Posterior cingulate gyrus (tissue), 11 donors: ENCODE results near the gene AK5.
"Not testable (repeated sequence)": the region's sequence is repeated elsewhere in the genome, so short reads cannot be mapped to it uniquely, and the experiment has no call there.

ENCODE experiments used
- DNase-seq, 10 donors: peaks; one replicate each; pipeline versions ENCODE4 v3.0.0 to v3.0.0-alpha.2; 2020 to 2021; ENCODE audit warnings: mixed read lengths in 3 of 10
- intact Hi-C: fragments of 100-400 bp; cut with DNase I; formaldehyde crosslinking; loops from one replicate; pipeline ENCODE4 v1.15.1; 2023

AK5 gene

DNA sequence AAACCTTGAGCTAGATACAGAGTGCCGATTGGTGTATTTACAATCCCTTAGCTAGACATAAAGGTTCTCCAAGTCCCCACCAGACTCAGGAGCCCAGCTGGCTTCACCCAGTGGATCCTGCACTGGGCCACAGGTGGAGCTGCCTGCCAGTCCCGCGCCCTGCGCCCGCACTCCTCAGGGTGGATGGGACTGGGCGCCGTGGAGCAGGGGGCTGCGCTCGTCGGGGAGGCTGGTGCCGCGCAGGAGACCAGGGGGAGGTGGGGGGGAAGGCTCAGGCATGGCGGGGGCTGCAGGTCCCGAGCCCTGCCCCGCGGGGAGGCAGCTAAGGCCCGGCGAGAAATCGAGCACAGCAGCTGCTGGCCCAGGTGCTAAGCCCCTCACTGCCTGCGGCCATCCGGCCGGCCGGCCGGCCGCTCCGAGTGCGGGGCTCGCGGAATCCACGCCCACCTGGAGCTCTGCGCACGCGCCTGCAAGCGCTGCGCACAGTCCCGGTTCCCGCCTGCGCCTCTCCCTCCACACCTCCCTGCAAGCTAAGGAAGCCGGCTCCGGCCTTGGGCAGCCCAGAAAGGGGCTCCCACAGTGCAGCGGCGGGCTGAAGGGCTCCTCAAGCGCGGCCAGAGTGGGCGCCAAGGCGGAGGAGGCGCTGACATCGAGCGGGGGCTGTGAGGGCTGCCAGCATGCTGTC lies 249.9 kb downstream of the AK5 start:
- DNase-seq = not testable (repeated sequence)
- intact Hi-C loops = loop anchor here (2.0 to 5.0 kb wide), 4 partner anchors 134 to 383 kb away; partner anchors contain the start of genes AK5 and ZZZ3

DNA sequence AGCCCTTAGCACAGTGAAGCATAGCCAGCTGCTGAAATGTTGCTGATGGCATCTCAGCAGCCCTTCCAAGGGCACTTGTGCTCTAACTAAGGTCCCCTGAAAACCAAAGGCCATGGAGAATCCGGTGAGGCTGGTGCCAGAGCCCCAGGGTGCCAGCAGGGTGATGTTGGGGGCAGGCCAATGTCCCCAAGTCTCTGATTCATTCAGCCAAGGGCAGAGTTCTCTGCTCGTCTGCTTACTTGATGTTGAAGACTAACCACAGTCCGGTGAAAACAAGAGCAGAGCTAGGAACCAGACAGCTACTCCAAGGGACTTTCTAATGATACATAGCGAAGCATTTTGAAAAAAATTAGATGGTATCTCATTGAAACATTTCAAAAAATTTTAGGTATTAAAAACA lies 250.8 kb downstream of the AK5 start:
- intact Hi-C loops = loop anchor here (2.0 to 5.0 kb wide), 4 partner anchors 135 to 384 kb away; partner anchors contain the start of genes AK5 and ZZZ3
- DNase-seq = no peak

DNA sequence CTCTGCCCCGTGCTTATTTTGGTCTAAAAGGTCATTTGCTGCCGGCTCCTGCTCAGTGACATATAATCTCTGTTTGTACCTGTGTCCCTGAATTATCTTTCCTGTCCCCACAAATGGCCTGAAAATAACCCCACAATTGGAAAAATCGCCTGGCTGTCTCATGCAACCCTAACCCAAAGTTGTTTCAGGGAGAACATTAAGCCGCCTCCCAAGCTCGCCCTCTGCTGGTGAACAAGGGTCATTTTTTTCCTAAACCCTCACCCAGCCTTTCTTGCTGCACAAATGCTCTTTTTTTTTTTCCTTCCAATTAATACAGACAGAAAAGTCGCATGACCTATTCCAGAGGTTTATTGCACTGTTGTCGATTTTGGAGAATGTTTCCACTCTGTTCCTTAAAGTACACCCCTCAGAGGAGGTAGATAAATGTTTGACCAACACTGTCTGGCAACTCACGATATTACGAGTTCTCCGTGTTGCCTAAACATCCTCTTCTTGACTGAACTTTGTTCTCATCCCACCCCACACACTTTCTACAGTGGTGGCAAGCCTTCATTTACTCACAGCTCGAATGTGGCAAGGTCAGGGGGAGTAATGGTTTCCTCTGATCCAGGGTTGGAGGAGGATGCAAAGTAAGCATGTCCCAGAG lies 252.0 kb downstream of the AK5 start:
- peak; percentile 40 to 95 (median 68) for DNase-seq
- intact Hi-C loops = loop anchor here (2.0 to 5.0 kb wide), 4 partner anchors 136 to 385 kb away; partner anchors contain the start of genes AK5 and ZZZ3

DNA sequence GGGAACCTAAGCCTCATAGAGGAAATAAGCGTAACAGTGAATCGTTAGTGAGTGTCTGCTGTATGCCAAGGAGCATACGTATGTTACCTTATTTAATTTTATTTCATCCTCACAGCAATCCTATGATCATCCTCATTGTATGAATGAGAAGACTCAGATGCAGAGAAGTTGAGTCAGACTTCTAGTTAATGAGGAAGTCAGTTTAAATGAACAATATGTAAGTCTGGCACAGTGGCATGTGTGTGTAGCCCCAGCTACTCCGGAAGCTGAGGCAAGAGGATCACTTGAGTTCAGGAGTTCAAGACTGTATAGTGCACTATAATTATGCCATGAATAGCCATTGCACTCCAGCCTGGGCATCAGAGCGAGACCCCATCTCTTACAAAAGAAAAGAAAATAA lies 252.6 kb downstream of the AK5 start:
- no peak for DNase-seq
- intact Hi-C loops = loop anchor here (5.0 kb wide), 3 partner anchors 137 to 252 kb away; partner anchors contain the start of genes AK5 and ZZZ3

DNA sequence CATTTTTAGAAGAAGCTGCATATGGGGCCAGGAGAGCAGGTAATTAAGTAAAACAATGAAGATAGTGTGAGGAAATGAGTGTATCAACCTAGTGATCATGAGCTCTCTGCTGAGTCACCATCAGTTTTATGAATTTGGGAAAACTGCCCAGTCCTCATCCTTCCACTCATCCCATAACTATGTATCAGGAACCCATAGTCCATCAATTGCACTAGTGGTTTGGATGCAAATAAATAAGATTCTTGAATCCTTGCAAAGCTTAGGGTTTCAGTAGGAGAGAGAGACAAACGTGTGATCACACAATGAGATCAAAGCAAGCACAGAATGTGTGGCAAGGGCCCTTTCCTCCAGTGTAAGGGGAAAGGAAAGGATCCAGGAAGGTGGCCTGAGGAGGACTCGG lies 255.0 kb downstream of the AK5 start:
- intact Hi-C loops = no loop called here
- DNase-seq = no peak

DNA sequence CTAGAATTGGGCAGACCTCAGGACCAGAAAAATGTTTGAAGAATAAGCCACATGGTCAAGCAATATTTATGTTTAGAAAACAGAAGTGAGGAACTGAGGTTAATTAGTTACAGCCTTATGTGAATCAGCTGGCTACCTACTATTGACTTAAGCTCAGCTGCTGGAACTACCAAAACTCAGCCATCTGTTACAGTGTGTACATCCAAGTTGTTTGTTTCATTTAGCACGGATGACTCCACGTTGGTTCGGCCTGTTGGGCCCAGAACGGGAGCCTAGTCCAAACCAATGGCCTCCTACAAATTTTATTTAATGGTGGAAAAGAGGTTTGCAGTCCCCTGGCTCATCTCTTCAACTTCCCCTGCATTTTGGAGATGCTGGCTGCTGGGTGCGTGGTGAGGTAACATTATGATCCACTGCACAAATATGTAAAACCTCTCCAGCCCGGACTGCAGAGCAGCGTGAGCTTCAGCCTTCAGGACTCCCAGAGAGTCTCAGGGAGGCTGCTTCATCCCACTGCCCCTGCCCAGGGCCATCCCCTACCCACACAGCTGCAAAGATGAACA lies 257.2 kb downstream of the AK5 start:
- DNase-seq = no peak
- intact Hi-C loops = no loop called here

DNA sequence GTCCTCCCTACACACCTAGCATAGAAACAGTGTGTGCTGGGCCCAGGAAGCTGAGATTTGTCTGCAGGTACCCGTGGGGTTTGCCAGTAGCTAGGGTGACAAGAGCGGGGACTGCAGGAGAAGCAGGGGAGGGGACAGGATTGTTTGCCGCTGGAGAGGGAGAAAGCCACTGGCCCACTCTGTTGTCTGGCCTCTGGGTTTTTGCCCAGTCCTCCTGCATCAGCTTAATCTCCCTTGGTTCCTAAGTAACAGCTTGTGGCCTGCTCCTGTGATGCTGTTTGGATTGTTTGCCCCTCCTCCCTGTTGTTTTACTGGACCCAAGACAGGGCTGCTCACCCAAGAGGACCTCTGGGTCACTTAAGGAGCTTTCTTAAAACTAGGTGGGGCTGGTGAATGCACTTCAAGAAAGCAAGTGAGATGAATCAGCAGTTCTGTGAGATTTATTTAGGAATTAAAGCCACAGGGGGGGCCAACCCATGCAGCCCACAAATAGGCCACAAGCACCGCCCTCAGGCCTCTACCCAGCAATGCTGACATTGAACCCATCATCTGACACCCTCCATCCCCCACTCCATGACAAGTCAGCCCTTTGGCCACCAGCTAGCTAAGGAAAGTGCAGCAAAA lies 257.8 kb downstream of the AK5 start:
- intact Hi-C loops = no loop called here
- DNase-seq = no peak

DNA sequence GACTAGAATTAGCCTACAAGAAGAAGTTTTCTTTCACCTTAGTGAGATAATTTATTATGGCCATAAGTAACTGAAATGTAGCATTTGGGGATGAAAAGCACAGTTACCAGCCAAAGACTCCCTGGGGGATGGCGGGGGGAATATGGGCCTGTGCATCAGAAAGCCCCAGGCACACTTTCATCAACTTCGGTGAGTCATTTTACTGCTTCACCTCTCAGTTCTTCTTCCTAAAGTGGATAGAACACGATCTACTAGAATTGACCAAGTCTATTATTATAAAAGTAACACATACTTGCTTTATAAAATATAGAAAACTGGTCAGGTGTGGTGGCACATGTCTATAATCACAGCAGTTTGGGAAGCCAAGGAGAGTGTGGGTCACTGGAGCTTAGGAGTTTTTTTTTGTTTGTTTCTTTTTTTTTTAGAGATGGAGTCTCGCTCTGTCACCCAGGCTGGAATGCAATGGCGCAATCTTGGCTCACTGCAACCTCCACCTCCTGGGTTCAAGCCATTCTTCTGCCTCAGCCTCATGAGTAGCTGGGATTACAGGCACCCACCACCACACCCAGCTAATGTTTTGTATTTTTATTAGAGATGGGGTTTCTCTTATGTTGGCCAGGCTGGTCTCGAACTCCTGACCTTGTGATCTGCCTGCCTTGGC lies 258.8 kb downstream of the AK5 start:
- intact Hi-C loops = no loop called here
- DNase-seq = no peak

DNA sequence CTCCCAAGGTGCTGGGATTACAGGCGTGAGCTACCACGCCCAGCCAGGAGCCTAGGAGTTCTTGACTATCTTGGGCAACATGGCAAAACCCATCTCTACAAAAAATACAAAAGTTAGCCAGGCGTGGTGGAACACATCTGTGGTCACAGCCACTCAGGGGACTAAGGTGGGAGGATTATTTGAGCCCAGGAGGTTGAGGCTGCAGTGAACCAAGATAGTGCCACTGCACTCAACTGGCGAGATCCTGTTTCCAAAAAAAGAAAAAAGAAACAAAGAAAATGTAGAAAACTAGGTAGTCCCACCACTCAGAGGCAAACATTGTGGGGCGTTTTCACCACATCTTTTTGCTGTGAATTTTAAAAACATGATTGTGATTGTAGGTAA lies 259.3 kb downstream of the AK5 start:
- no peak for DNase-seq
- intact Hi-C loops = no loop called here

DNA sequence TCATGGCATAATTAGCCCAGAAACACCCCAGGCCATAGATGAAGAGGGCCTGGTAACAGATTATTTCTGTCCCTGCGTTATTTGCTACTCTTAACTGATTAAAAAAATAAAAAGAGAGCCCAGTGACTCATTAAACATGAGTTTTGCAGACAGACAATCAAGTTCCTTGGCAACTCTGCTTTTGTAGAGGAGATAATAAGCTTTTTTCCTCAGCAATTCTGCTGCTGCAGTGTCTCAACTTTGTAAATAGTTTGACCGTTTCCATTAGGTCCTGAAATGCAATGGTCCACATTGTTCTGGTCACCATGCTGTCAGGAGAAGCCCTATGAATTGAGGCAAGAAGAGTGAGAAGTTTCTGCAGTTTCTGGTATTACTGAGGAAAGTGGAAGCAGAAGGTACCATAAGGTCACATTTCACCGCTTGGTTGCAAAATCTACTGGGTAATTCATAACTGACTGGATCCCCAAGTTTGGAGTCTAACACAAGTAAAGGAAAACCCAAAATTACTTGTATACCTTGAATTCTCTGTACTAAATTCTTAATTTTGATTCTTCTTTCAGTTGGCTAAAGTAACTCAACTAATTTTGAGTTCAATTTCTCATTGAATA lies 261.1 kb downstream of the AK5 start:
- intact Hi-C loops = no loop called here
- DNase-seq = no peak

DNA sequence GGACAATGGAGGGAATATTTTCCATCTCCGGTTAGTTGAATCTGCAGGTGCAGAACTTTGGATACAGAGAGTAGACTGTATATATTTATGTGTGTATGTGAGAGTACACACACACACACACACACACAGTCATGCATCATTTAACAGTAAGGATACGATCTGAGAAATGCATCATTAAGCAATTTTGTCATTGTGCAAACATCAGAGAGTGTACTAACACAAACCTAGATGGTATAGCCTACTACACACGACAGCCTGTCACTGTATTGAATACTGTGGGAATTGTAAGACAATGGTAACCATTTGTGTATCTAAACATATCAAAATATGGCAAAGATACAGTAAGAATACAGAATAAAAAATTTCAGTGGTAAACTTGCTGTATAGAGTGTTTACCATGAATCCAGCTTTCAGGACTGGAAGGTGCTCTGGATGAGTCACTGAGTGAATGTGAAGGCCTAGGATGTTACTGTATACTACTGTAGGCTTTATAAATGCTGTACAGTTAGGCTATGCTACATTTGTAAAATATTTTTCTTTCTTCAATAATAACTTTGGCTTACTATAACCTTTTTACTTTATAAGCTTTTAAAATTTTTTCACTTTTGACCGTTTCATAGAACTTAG lies 262.1 kb downstream of the AK5 start:
- no peak for DNase-seq
- intact Hi-C loops = no loop called here

DNA sequence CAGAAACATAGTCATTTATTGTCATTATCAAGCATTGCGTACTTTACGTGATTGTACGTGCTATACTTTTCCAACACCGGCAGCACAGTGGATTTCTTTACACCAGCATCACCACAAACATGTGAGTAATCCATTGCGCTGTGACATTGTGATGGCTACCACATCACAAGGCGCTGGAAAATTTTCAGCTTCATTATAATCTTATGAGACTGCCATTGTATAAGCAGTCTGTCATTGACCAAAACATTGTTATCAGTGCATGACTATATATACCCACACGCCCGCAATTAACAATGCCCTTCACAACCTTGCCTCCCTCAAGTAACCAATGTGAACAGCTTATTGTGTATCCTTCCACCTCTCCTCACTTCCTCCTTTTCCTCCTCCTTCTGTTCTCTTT lies 263.0 kb downstream of the AK5 start:
- intact Hi-C loops = no loop called here
- DNase-seq = no peak

DNA sequence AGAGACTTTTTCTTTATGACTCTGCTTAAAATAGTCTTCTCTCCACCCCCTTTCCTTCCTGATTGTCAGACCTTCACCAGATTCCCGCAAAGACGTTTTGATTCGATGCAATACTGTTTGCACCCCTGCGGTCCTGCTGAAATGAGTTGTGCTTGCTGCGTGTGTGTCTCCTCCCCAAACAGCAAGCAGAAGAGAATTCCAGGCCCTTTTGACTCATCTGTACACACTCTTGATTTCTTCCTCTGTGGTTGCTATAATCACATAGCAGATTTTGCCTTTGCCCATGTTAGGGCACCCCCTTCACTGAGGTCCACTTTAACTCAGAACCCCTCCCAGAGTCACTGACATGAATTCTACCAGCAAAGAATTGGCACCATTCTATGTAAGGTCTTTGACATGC lies 264.2 kb downstream of the AK5 start:
- intact Hi-C loops = no loop called here
- no peak for DNase-seq

DNA sequence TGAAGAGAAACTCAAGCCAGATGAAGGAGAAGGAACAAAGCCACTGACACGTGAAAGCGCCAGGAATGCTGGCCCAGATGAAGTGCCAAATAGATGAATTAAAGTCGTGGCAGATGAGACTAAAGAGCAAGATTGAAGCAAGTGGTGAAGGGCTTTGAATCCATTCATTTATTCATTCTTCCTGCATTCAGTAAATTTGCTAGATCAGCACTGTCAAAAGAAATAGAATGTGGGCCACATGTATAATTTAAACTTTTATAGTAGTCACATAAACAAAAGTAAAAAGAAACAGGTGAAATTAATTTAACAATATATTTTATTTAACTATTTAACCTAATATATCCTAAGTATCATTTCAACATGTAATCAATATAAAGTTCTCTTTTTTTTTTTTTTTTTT lies 265.1 kb downstream of the AK5 start:
- no peak for DNase-seq
- intact Hi-C loops = no loop called here

DNA sequence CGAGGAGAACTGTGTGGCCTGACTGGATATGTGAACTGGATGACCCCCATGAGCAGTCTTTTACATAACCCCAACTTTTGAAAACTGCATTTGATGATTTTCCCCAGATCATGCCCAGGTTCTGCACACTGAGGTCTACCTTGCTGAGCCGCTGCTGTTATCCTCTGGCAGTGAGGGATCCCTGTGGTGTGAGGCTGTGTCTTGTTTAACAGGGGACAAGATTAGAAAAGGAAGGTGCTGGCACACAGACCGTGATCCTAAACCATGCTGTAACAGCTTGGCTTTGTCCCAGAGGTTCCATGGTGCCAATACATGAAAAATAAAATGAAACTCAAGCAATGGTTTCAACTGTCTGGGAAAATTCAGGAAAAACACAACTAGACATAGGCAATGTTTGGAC lies 266.5 kb downstream of the AK5 start:
- intact Hi-C loops = no loop called here
- no peak for DNase-seq

DNA sequence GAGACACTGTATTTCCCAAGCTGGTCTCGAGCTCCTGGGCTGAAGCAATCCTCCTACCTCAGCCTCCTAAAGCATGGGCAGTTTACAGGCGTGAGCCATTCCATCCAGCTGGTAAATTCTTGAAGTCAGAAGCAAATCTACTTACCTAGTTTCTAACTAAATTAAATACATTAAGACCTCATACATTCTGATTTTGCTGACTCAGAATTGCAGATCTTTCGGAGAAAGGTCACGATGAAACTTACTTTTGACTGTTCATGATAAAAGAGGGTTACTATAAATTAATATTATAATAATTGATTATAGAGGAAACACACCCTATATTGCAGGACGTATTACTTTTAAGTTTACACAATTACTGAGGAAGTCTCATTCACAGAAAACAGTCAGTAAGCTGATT lies 268.3 kb downstream of the AK5 start:
- no peak for DNase-seq
- intact Hi-C loops = no loop called here

DNA sequence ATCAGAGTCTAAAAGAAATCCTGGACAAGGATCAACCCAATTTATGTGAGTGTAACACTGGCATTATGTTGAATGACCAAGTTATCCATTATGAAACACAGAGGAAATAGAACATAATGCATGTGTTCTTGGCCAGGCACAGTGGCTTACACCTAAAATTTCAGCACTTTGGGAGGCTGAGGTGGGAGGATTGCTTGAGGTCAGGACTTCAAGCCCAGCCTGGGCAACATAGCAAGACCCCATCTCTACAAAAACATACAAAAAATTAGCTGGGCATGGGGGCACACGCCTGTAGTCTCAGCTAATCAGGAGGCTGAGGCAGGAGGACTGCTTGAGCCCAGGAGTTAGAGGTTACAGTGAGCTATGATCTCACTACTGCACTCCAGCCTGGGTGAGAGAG lies 270.8 kb downstream of the AK5 start:
- intact Hi-C loops = no loop called here
- no peak for DNase-seq

DNA sequence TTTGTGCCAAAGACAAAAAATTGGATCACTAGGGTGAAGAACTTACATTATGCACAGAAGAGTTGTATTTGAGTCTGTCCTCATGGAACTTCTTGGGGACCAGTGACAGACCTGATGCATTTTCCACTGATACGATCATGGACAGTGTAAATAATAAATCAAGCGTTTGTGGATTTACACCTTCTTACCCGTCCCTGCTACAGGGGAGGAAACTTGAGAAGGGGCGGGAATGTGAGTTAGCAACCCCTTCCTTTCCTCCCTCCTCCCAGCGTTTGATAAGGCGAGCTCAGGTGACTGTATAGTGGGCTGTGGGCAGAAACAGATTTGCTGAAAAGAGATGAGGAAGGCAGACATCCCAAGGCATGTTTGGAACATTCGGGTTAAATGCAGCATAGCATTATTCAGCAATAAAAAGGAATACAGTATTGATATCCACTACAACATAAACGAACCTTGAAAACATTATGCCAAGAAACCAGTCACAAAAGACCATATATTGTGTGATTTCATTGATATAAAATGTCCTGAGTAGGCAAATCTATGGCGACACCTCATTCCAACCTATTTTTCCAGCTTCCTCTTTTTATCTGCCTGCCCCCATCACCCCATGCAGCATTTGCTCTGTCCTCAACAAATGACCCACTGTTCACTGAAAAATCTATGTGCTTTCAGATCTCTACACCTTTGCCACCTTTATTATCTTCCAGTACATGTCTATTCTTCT lies 271.9 kb downstream of the AK5 start:
- intact Hi-C loops = no loop called here
- DNase-seq = no peak

DNA sequence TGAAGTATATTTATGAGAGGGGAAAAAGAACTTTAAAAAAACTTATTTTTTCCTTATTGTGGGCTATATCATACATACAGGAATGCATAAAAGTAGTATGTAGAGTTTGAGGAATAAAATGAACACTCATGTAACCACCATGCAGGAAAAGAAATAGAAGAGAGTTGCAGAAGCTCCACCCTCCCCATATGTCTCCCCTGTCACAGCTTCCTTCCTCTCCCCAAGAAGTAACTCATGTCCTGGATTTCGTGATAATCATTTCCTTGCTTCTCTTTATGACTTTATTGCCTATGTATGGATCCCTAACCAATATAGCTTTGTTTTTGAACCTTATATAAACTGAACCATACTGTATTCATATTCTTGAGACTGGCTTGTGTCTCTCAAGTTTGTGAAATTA lies 274.2 kb downstream of the AK5 start:
- intact Hi-C loops = no loop called here
- DNase-seq = no peak
